Measurements from ENCODE around the gene CHRNA4.

CHRNA4 gene

DNA sequence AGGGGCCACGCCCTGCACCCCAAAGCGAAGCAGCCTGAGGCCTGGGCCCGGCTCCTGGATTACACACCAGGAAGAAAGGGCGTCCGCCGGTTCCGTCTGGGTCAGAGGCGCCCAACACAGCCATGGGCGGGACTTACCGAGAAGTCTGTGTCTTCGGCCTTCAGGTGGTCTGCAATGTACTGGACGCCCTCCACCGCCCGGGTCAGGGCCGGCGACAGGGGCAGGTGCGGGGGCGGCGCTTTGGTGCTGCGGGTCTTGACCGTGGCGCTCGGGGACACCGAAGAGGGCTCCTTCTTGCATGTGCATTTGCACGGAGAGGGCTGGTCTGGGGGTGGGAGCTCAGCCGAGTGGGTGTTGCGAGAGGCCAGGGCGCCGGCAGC is 11.6 kb downstream of the CHRNA4 start:
- Histone ChIP-seq H3K27me3 (ENCODE audit: control insufficient read depth in 5 of 5, insufficient read depth in 4 of 5, low read length in 5 of 5) (peaks cover 0 to 16% (median 11%) of the 10 kb centered on the region in 5 donors), H3K27ac (ENCODE audit: low read depth, low read length) (no peak overlapping the region), H3K4me3 (ENCODE audit: low read depth in 1 of 5, low read length in 5 of 5) (no peak overlapping the region), H3K36me3 (ENCODE audit: control insufficient read depth in 5 of 5, insufficient read depth in 5 of 5, low read length in 5 of 5) (no peaks in the 10 kb centered on the region), H3K9ac (ENCODE audit: low read length in 5 of 5) (no peak overlapping the region), H3K9me3 (ENCODE audit: control insufficient read depth in 5 of 5, low read length in 5 of 5) (peaks cover 0 to 4% (median 0%) of the 10 kb centered on the region in 5 donors), H3K4me1 (ENCODE audit: control insufficient read depth in 5 of 5, insufficient read depth in 5 of 5, low read length in 5 of 5) (peaks cover 4 to 31% (median 26%) of the 10 kb centered on the region in 5 donors)

DNA sequence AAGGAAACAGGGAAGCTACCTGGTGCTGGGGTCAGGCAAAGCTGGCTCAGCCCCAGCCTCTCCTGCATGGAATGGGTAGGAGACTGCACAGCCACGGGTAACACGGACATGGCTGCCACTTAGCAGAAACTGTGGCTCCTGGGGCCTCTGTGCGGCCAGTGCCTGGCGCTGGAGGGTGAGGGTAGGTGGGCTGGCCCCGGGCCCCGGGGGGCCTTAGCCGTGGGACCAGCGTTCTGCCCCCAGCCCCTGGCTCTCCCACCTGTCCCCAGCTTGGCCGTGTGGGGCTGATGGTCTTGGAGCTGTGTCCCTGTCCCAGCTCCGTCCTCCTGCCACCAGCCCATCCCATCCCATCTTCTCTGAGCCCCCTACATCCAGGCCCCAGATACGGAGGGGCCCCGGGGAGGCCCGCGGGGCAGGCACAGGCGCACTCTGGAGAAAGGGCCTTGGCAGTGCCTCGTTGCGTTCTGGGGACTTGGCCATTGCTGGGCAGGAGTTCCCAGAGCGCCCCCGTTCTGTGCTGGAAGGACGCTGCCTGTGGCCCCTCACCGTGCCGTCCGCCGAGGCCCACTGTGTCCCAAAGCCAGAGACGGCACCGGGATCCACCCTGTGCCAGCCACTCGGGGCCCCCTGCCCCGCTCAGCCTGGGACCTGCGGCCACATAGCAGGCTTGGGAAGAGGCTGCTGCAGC is 12.2 kb downstream of the CHRNA4 start:
- Histone ChIP-seq H3K27ac (ENCODE audit: low read depth, low read length) (no peak overlapping the region), H3K4me3 (ENCODE audit: low read depth in 1 of 5, low read length in 5 of 5) (no peak overlapping the region), H3K27me3 (ENCODE audit: control insufficient read depth in 5 of 5, insufficient read depth in 4 of 5, low read length in 5 of 5) (peaks cover 0 to 17% (median 11%) of the 10 kb centered on the region in 5 donors), H3K4me1 (ENCODE audit: control insufficient read depth in 5 of 5, insufficient read depth in 5 of 5, low read length in 5 of 5) (peaks cover 4 to 37% (median 30%) of the 10 kb centered on the region in 5 donors), H3K36me3 (ENCODE audit: control insufficient read depth in 5 of 5, insufficient read depth in 5 of 5, low read length in 5 of 5) (no peaks in the 10 kb centered on the region), H3K9ac (ENCODE audit: low read length in 5 of 5) (no peak overlapping the region), H3K9me3 (ENCODE audit: control insufficient read depth in 5 of 5, low read length in 5 of 5) (peaks cover 0 to 4% (median 0%) of the 10 kb centered on the region in 5 donors)

DNA sequence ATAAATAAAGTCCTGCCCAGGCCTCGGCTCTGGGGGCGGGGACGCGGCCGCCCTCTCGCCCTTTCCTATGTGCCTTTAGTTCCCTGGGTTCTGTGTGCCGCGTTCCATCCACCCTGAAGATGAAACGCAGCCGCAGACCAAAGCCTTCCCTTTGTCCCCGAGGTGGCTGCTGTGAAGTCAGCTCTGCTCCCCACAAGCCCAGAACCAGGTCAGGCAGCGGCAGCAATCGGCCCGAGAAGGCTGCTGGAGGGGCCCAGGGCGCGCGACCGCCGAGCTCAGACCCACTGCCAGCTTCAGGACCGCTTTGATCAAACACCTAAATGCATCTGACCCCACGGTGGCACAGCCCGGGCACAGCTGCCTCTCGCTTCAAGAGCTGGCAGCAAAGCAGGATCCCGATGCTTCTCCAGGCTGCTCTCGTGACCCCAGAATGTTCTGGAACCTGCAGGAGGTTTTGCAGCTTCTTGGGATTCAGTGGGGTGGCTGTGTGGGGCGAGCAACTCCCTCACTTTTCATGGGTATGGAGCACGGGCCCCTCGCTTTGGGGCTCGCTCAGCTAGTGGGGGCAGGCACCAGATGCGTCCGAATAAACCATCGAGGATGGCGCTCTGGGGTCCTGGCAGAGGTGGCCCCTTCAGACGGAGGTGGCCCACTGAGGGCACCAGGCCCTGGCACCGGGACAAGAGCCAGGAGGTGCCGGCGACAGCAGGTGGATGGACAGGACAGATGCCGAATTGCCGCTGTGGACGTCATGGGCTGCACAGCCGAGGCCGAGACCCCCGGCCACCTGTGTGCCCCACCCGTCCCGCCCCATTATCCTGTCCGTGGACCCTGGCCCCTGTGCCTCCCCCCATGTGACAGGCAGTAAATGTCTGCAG is 13.0 kb downstream of the CHRNA4 start:
- H3K27ac ChIP-seq (ENCODE audit: low read depth, low read length) = no peak overlapping the region
- H3K36me3 ChIP-seq (ENCODE audit: control insufficient read depth in 5 of 5, insufficient read depth in 5 of 5, low read length in 5 of 5) = no peaks in the 10 kb centered on the region
- no peak overlapping the region for H3K4me3 ChIP-seq (ENCODE audit: low read depth in 1 of 5, low read length in 5 of 5)
- peaks cover 4 to 43% (median 34%) of the 10 kb centered on the region in 5 donors for H3K4me1 ChIP-seq (ENCODE audit: control insufficient read depth in 5 of 5, insufficient read depth in 5 of 5, low read length in 5 of 5)
- peaks cover 0 to 4% (median 0%) of the 10 kb centered on the region in 5 donors for H3K9me3 ChIP-seq (ENCODE audit: control insufficient read depth in 5 of 5, low read length in 5 of 5)
- peaks cover 0 to 23% (median 13%) of the 10 kb centered on the region in 5 donors for H3K27me3 ChIP-seq (ENCODE audit: control insufficient read depth in 5 of 5, insufficient read depth in 4 of 5, low read length in 5 of 5)
- no peak overlapping the region for H3K9ac ChIP-seq (ENCODE audit: low read length in 5 of 5)

DNA sequence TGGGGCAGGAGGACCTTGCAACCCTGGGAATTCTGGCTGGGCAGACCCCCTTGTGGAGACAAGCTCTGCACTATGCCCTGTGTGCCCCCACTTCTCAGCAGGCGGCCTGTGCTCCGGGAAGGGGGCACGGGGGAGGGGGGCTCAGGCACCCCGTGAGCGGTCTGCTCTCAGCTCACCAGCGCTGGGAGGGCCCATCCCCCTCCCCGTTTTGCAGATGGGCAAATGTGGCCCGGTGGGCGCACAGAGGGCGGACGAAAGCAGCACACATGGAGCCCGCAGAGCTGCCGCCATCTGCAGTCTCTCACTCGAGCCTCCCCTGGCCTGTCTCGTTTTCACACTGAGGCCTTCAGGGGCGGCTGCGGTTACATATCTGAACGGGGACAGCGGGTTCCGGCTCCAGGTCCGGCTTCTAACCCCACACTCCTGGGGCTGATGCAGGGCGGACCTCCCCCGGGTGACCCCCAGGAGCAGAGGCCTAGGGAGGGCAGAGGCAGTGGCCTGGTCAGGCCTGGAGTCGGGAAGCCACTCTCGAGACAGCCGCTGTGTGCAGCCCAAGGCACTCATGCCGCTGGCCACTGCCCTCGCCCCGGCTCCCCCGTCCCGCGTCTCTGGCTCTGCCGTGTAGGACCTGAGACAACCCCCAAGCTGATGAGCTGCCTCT is 13.9 kb downstream of the CHRNA4 start:
- no peak overlapping the region for H3K4me3 ChIP-seq (ENCODE audit: low read depth in 1 of 5, low read length in 5 of 5)
- peaks cover 0 to 4% (median 0%) of the 10 kb centered on the region in 5 donors for H3K9me3 ChIP-seq (ENCODE audit: control insufficient read depth in 5 of 5, low read length in 5 of 5)
- H3K4me1 ChIP-seq (ENCODE audit: control insufficient read depth in 5 of 5, insufficient read depth in 5 of 5, low read length in 5 of 5) = peaks cover 4 to 39% (median 34%) of the 10 kb centered on the region in 5 donors
- H3K9ac ChIP-seq (ENCODE audit: low read length in 5 of 5) = no peak overlapping the region
- no peaks in the 10 kb centered on the region for H3K36me3 ChIP-seq (ENCODE audit: control insufficient read depth in 5 of 5, insufficient read depth in 5 of 5, low read length in 5 of 5)
- H3K27me3 ChIP-seq (ENCODE audit: control insufficient read depth in 5 of 5, insufficient read depth in 4 of 5, low read length in 5 of 5) = peaks cover 0 to 14% (median 9%) of the 10 kb centered on the region in 5 donors
- H3K27ac ChIP-seq (ENCODE audit: low read depth, low read length) = no peak overlapping the region

DNA sequence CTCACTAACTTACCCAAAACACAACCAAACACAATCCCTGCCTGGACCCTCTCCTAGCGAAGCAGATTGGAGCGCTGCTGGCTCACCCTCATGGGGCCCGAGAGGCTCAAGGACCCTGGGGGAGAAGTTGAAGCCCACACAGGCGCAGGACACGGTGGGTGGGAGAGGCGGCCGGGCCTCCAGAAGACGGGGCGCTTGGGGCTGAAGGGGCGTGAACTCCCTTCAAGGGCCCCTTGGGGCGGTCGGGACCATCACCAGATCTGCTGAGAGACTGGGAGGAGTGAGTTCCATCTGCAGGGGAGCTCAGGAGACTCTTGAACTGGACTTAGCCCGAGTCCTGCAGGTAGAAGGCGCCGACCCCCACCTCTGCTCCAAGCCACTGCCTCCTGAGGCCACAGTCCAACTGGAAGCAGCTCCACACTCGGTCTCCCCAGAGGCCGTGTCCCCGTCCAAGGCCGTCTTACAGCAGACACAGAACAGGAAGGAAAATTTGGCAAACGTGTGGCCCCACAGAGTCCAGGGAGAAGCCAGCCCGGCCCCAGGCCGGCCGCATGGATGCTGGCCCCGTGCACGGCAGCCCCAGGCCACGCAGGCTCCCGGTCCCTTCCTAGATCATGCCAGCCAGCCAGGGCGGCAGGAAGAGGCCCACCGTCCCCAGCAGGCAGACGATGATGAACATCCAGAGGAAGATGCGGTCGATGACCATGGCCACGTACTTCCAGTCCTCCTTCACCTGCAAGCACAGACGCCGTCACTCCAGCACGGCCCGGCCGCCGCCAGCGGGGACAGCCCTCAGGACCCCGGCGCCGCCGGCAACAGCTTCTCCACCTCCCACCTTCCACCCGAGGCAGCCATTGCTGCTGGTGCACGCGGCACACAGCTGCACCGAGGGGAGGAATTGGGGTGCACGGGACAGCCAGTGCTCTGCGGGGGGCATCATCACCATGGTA is 14.7 kb downstream of the CHRNA4 start:
- H3K27me3 ChIP-seq (ENCODE audit: control insufficient read depth in 5 of 5, insufficient read depth in 4 of 5, low read length in 5 of 5) = peaks cover 0 to 12% (median 8%) of the 10 kb centered on the region in 5 donors
- peaks cover 0 to 4% (median 0%) of the 10 kb centered on the region in 5 donors for H3K9me3 ChIP-seq (ENCODE audit: control insufficient read depth in 5 of 5, low read length in 5 of 5)
- no peak overlapping the region for H3K4me3 ChIP-seq (ENCODE audit: low read depth in 1 of 5, low read length in 5 of 5)
- H3K27ac ChIP-seq (ENCODE audit: low read depth, low read length) = no peak overlapping the region
- peaks cover 4 to 37% (median 34%) of the 10 kb centered on the region in 5 donors for H3K4me1 ChIP-seq (ENCODE audit: control insufficient read depth in 5 of 5, insufficient read depth in 5 of 5, low read length in 5 of 5)
- no peak overlapping the region for H3K9ac ChIP-seq (ENCODE audit: low read length in 5 of 5)
- no peaks in the 10 kb centered on the region for H3K36me3 ChIP-seq (ENCODE audit: control insufficient read depth in 5 of 5, insufficient read depth in 5 of 5, low read length in 5 of 5)

DNA sequence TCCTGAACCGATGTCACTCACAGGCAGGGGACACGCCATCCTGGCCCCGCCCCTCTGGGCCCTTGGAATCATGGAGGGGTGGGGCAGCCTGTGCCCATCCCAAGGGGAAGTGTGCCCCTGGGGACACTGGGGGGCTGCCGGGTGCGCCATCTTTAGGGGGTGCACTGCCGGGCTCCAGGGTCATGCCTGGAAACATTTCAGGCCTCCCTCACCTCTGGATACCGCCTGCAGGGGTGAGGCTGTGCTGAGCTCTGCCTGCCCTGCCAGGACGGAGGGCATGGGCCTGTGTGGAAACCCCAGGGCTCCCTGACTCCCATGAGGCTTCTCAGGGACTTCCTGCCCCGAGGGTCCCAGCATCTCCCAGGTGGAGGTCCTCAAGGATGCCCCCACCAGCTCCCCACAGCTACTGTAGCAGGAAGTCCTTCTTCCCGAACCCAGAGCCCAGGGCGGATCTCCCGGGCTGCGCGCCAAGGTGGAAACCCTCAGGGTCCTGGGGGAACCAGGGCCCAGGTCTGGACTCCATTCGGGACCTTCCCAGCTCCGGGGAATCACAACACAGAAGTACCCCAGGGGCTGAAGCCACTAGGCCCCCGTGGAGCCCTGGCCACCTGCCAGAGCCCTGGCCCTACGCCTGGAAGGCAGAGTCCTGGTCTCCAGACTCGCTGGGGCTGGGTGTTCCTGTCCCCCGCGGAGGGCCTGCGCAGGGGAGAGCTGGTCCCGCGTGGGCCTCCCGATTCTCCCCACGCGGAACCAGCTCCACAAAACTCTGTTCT is 15.6 kb downstream of the CHRNA4 start:
- H3K27ac ChIP-seq (ENCODE audit: low read depth, low read length) = no peak overlapping the region
- H3K36me3 ChIP-seq (ENCODE audit: control insufficient read depth in 5 of 5, insufficient read depth in 5 of 5, low read length in 5 of 5) = no peaks in the 10 kb centered on the region
- H3K4me3 ChIP-seq (ENCODE audit: low read depth in 1 of 5, low read length in 5 of 5) = no peak overlapping the region
- peaks cover 0 to 12% (median 8%) of the 10 kb centered on the region in 5 donors for H3K27me3 ChIP-seq (ENCODE audit: control insufficient read depth in 5 of 5, insufficient read depth in 4 of 5, low read length in 5 of 5)
- H3K9ac ChIP-seq (ENCODE audit: low read length in 5 of 5) = no peak overlapping the region
- H3K4me1 ChIP-seq (ENCODE audit: control insufficient read depth in 5 of 5, insufficient read depth in 5 of 5, low read length in 5 of 5) = peaks cover 4 to 37% (median 34%) of the 10 kb centered on the region in 5 donors
- peaks cover 0 to 1% (median 0%) of the 10 kb centered on the region in 5 donors for H3K9me3 ChIP-seq (ENCODE audit: control insufficient read depth in 5 of 5, low read length in 5 of 5)

DNA sequence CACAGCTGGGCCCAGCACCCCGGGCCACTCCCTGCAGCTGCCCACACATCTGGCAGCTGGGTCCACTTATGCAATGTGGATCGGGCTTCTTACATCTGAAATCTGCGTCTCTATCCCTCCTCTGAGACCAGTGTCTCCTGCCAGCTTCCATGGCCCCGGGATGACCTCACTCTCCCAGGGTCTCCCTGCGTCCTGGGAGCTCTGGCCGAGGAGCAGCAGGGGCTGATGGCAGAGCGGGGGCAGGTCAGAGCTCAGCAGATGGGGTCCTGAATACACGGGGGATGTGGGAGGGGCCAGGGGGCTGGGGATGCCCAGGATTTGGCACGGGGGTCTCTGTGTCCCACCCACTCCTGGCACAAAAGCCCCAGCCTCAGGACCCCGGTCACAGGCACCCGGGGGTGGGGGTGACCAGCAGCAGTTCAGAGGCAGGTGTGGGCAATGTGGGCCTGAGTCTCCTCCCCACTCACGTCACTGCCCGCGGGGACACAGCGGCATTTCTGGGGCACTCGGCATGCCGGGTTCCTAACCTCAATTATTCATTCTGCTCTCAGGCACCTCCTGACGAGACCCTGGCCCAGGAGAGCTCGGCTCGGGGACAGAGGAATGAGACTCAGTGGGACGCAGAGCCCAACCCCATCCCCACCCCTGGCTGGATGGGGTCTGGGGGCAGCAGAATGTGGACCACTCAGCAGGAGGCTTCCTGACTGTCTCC is 16.4 kb downstream of the CHRNA4 start:
- Histone ChIP-seq H3K27me3 (ENCODE audit: control insufficient read depth in 5 of 5, insufficient read depth in 4 of 5, low read length in 5 of 5) (peaks cover 0 to 12% (median 8%) of the 10 kb centered on the region in 5 donors), H3K4me3 (ENCODE audit: low read depth in 1 of 5, low read length in 5 of 5) (no peak overlapping the region), H3K9ac (ENCODE audit: low read length in 5 of 5) (no peak overlapping the region), H3K36me3 (ENCODE audit: control insufficient read depth in 5 of 5, insufficient read depth in 5 of 5, low read length in 5 of 5) (no peaks in the 10 kb centered on the region), H3K27ac (ENCODE audit: low read depth, low read length) (no peak overlapping the region), H3K9me3 (ENCODE audit: control insufficient read depth in 5 of 5, low read length in 5 of 5) (no peaks in the 10 kb centered on the region), H3K4me1 (ENCODE audit: control insufficient read depth in 5 of 5, insufficient read depth in 5 of 5, low read length in 5 of 5) (peaks cover 4 to 37% (median 34%) of the 10 kb centered on the region in 5 donors)

DNA sequence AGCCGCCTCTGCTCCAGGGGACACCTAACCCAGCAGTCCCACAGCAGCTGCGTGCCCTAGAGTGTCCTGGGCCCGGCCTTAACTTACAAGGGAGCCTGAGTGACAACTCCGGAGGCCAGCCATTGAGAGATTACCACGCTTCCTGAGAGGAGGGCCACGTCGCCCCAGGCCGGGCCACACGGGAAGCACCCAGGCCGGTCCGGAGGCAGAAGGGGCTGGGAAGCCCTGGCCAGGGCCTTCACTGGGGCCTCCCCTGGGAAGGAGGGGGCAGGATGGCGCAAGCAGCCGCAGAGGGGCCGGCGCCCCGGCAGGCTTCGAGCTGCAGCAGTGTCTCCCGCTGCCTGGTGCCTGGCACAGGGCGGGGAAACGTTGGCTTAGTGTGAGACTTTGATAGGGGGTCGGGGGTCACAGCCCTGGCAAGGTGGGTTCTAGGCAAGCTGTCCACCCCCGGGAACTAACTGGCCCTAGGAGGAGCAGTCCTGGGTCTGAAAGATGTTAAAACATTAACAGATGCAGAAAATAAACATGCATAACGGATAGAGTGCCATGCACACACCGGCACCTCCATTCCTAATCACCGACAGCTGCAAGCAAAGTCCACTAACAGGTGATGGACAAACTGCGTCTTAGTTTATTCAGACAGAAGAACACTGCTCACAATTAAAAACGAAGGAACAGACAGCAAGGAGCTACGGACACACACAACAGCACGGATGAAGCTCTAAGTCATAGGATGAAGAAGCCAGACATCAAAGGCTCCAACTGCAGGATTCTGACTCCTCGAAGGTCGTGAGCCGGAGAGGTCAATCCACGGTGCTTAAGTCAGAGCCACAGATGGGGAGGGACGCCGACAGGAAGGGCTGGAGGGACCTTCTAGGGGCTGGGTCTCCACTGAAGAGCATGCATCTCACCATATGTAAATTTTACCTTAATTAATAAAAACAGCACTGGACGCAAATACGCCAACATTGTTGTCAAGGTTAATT is 17.4 kb downstream of the CHRNA4 start:
- H3K27me3 ChIP-seq (ENCODE audit: control insufficient read depth in 5 of 5, insufficient read depth in 4 of 5, low read length in 5 of 5) = peaks cover 0 to 12% (median 8%) of the 10 kb centered on the region in 5 donors
- H3K27ac ChIP-seq (ENCODE audit: low read depth, low read length) = no peak overlapping the region
- no peak overlapping the region for H3K9ac ChIP-seq (ENCODE audit: low read length in 5 of 5)
- H3K9me3 ChIP-seq (ENCODE audit: control insufficient read depth in 5 of 5, low read length in 5 of 5) = no peaks in the 10 kb centered on the region
- no peak overlapping the region for H3K4me3 ChIP-seq (ENCODE audit: low read depth in 1 of 5, low read length in 5 of 5)
- H3K36me3 ChIP-seq (ENCODE audit: control insufficient read depth in 5 of 5, insufficient read depth in 5 of 5, low read length in 5 of 5) = no peaks in the 10 kb centered on the region
- peaks cover 4 to 37% (median 34%) of the 10 kb centered on the region in 5 donors for H3K4me1 ChIP-seq (ENCODE audit: control insufficient read depth in 5 of 5, insufficient read depth in 5 of 5, low read length in 5 of 5)

Measured in subcutaneous abdominal adipose tissue (tissue), 5 donors.